K562 (cell line): ENCODE measurements around the gene RAI1. TPM values are rescaled to one million over a fixed set of nuclear protein-coding genes. Genes with fewer than 3 reads are reported as not detected.
A peak's percentile ranks its signal among the peaks of the same experiment; 100 is the strongest.

Experiments used
- ATAC-seq: fragments of 200-7000 bp; cut with Tn5 transposase; 3 replicates; pipeline ENCODE4 v1.9.1; 2020; ENCODE audit warnings: moderate library complexity
- BruUV-seq: library from RNA; stranded (reverse); fragments of 400-500 nt; replicated peaks from 2 replicates; lab custom pipeline; 2021; lab: Mats Ljungman, UMichigan
- CTCF ChIA-PET: fragments of 300-600 bp; formaldehyde crosslinking; extraction: SDS; loops from one replicate; lab custom pipeline; 2021; ENCODE audit warnings: low intra/inter-chr PET ratio; lab: Yijun Ruan, JAX
- POLR2A ChIA-PET: fragments of 300-600, 350-650 bp; sonication (Branson Sonifier 250); formaldehyde crosslinking; extraction: SDS; loops from one replicate; lab custom pipeline; 2021; ENCODE audit warnings: antibody characterized with exemption, inconsistent platforms; lab: Yijun Ruan, JAX
- DNase-seq, 4 experiments: peaks; one replicate each; pipeline versions ENCODE4 v3.0.0 to v3.0.0-alpha.2; 2011 to 2018; ENCODE audit warnings: low spot score in 3 of 4, mixed read lengths in 3 of 4; ENCODE audit errors: extremely low read depth in 1 of 4
- FAIRE-seq: peaks from 2 replicates; lab custom pipeline; 2011; peaks lifted over from hg19 to GRCh38; lab: Jason Lieb, UNC
- H2AFZ ChIP-seq: 2 replicates; pipeline ENCODE4 v1.6.0; 2011; ENCODE audit warnings: low read depth, low read length, control low read depth, inconsistent platforms
- H3K27ac ChIP-seq: fragments of 200-600 bp; 3 replicates; pipeline ENCODE4 v1.8.0; 2011; ENCODE audit warnings: low read depth, mild to moderate bottlenecking, control low read depth, inconsistent platforms, low read length, moderate library complexity, mixed read lengths; ENCODE audit errors: extremely low read depth
- H3K27me3 ChIP-seq, 2 experiments: fragments of 300-600 bp in 1 of 2; 2 replicates in 1 of 2; 3 replicates in 1 of 2; pipeline versions ENCODE4 v1.6.0 to v1.8.0; 2011; ENCODE audit warnings: inconsistent platforms in 2 of 2, low read length in 2 of 2, mild to moderate bottlenecking in 1 of 2, mixed read lengths in 1 of 2, moderate library complexity in 1 of 2; ENCODE audit not compliant: control insufficient read depth in 2 of 2, insufficient read depth in 2 of 2
- H3K36me3 ChIP-seq: fragments of 300-600 bp; 3 replicates; pipeline ENCODE4 v1.8.0; 2011; ENCODE audit warnings: mild to moderate bottlenecking, low read length, inconsistent platforms; ENCODE audit not compliant: control insufficient read depth, insufficient read depth
- H3K4me1 ChIP-seq, 2 experiments: fragments of 200-600 bp in 1 of 2; replicated peaks in 1 of 2; 2 replicates in 1 of 2; 3 replicates in 1 of 2; pipeline versions ENCODE4 v1.5.1 to v1.8.0; 2011; ENCODE audit warnings: inconsistent platforms in 2 of 2, low read length in 2 of 2, mild to moderate bottlenecking in 1 of 2, mixed read lengths in 1 of 2, moderate library complexity in 1 of 2; ENCODE audit not compliant: control insufficient read depth in 2 of 2, insufficient read depth in 2 of 2
- H3K4me2 ChIP-seq: 2 replicates; pipeline ENCODE4 v1.6.1; 2011; ENCODE audit warnings: low read length, control low read depth, inconsistent platforms, mixed read lengths; ENCODE audit not compliant: insufficient read depth
- H3K4me3 ChIP-seq: fragments of 200-600 bp; sonication (generic), shearing (Covaris generic); 2 replicates; pipeline ENCODE4 v1.5.1; 2016; ENCODE audit warnings: control low read depth, inconsistent platforms
- H3K79me2 ChIP-seq: fragments of 200-600 bp; 3 replicates; pipeline ENCODE4 v1.8.0; 2011; ENCODE audit warnings: low read length, inconsistent platforms; ENCODE audit not compliant: control insufficient read depth, insufficient read depth
- H3K9ac ChIP-seq, 2 experiments: 2 replicates each; pipeline versions ENCODE4 v1.6.0 to v1.6.1; 2011; ENCODE audit warnings: low read depth in 2 of 2, low read length in 2 of 2, control low read depth in 1 of 2, inconsistent platforms in 1 of 2, mild to moderate bottlenecking in 1 of 2, mixed read lengths in 1 of 2; ENCODE audit not compliant: insufficient read depth in 1 of 2
- H3K9me1 ChIP-seq: one replicate; pipeline ENCODE4 v1.6.0; 2011; ENCODE audit warnings: inconsistent platforms, mild to moderate bottlenecking, low read length, moderate library complexity; ENCODE audit not compliant: control insufficient read depth, insufficient read depth
- H3K9me3 ChIP-seq: replicated peaks from 2 replicates; pipeline ENCODE4 v1.5.1; 2011; ENCODE audit warnings: low read depth, low read length, inconsistent platforms; ENCODE audit not compliant: control insufficient read depth, insufficient read depth
- H4K20me1 ChIP-seq: replicated peaks from 2 replicates; pipeline ENCODE4 v1.6.1; 2011; ENCODE audit warnings: low read length, inconsistent platforms, mixed read lengths; ENCODE audit not compliant: control insufficient read depth, insufficient read depth
- CREM ChIP-seq: IDR thresholded peaks from 2 replicates; pipeline ENCODE4 v1.6.1; 2014; ENCODE audit warnings: antibody characterized with exemption, low read depth
- CXXC5 ChIP-seq: fragments of 250-450 bp; sonication (Bioruptor Pico); IDR thresholded peaks from 2 replicates; pipeline ENCODE4 v1.8.0; 2022; ENCODE audit warnings: inconsistent platforms, mild to moderate bottlenecking, moderate library complexity
- NFIC ChIP-seq: fragments of 450-650 bp; IDR thresholded peaks from 2 replicates; pipeline ENCODE4 v1.6.1; 2017; ENCODE audit warnings: mild to moderate bottlenecking, inconsistent platforms
- PTBP1 ChIP-seq: fragments of 200-400 bp; formaldehyde crosslinking; IDR thresholded peaks from 2 replicates; pipeline ENCODE4 v1.6.1; 2017; ENCODE audit warnings: low read depth, low read length
- WGBS: fragments of 100-300 bp; shearing (Covaris generic); methylation state at CpG from one replicate; pipeline ENCODE4 v1.1.6; 2016; ENCODE audit warnings: low coverage, mixed read lengths; ENCODE audit not compliant: insufficient coverage; ENCODE audit errors: missing lambda C conversion rate; 5-methylcytosine and 5-hydroxymethylcytosine counted together
- in situ Hi-C: fragments of 300-500 bp; cut with MboI; formaldehyde crosslinking; loops from 4 replicates; pipeline ENCODE4 v1.15.0; 2018; ENCODE audit warnings: inconsistent platforms, mixed read lengths
- intact Hi-C: fragments of 100-400 bp; cut with micrococcal nuclease; formaldehyde crosslinking; loops from 2 replicates; pipeline ENCODE4 v1.14.2; 2022
- polyA plus RNA-seq, 8 experiments: library from polyadenylated mRNA; depleted of rRNA in 4 of 8; stranded (reverse) in 5 of 8; unstranded in 3 of 8; fragments of >200 nt; fragmentation: Nextera tagmentation in 2 of 8; fragmentation: Illumina TruSeq in 1 of 8; extraction: Ambion mirVana in 2 of 8; extraction: Trizol in 1 of 8; gene quantifications; 2 replicates each; pipeline versions ENCODE4 v1.2.1 to v1.2.3, GENCODE V29; 2011 to 2014; ENCODE audit warnings: inconsistent platforms in 1 of 8, missing spikeins in 1 of 8
- total RNA-seq, 7 experiments: library from RNA; depleted of rRNA in 6 of 7; stranded (reverse); fragments of >200 nt in 6 of 7; fragmentation: Illumina TruSeq in 2 of 7; extraction: Trizol in 2 of 7; gene quantifications; 2 replicates each; pipeline versions ENCODE4 v1.2.1 to v1.2.3, GENCODE V29; 2011 to 2021; ENCODE audit warnings: low replicate concordance in 1 of 7

RAI1 gene
- total and polyA plus RNA-seq, 9 of the 15 experiments (the other 6 are each of a cell fraction or from before 2014, with no cell fraction given) = 0.68 to 19.9 (median 5.5) TPM

DNA sequence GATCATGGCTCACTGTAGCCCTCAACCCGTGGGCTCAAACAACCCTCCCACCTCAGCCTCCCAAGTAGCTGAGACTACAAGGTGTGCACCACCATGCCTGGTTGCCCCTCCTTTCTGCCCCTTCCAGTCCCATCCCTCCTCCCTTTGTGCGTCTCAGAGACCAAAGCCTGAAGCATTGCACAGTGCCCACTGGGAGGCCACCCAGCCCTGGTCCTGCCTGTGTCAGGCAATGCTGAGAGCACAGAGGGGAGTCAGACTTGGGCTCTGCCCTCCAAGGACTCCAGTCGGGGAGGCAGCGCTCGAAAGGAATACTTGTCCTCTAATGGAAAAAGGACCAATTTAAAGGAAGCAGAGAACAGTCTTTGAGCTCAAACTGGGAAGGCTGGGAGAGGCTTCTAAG is 20.4 kb downstream of the RAI1 start:
- no peaks in the 10 kb centered on the region; the same call in 2 of the 3 replicates for H3K36me3 ChIP-seq
- TF ChIP-seq PTBP1 (no peak), CREM (no peak)
- peaks cover 71% of the 10 kb centered on the region for H3K79me2 ChIP-seq
- in situ Hi-C loops = no loop called here
- DNase-seq (no peak), FAIRE-seq (no peak), ATAC-seq (no peak)
- peaks cover 11 to 28% of the 10 kb centered on the region in 2 experiments; a peak in 4 of 5 replicates for H3K4me1 ChIP-seq
- POLR2A ChIA-PET = interaction anchor here (0.6 kb wide), 1 partner anchor 9 kb away, joined by 3 read pairs; no protein-coding TSS in a partner anchor
- H3K9me3 ChIP-seq = no peaks in the 10 kb centered on the region
- H3K4me3 ChIP-seq = no peak overlapping the region
- no peak overlapping the region for H3K4me2 ChIP-seq
- H3K27me3 ChIP-seq = no peaks in the 10 kb centered on the region
- BruUV-seq = no TSS peak
- H3K9me1 ChIP-seq = peaks cover 2% of the 10 kb centered on the region
- no peak overlapping the region for H2AFZ ChIP-seq
- intact Hi-C loops = no loop called here
- 90% methylated on average over 4 of the region's 5 CpGs for WGBS
- H4K20me1 ChIP-seq = peaks cover 11% of the 10 kb centered on the region; the same call in 1 of the 2 replicates
- no peak overlapping the region for H3K27ac ChIP-seq
- CTCF ChIA-PET = no interaction called here
- 0 out of 4 replicates have a peak overlapping the region, but pooled peaks of 1 of the 2 experiments have one; percentile 10 for H3K9ac ChIP-seq

DNA sequence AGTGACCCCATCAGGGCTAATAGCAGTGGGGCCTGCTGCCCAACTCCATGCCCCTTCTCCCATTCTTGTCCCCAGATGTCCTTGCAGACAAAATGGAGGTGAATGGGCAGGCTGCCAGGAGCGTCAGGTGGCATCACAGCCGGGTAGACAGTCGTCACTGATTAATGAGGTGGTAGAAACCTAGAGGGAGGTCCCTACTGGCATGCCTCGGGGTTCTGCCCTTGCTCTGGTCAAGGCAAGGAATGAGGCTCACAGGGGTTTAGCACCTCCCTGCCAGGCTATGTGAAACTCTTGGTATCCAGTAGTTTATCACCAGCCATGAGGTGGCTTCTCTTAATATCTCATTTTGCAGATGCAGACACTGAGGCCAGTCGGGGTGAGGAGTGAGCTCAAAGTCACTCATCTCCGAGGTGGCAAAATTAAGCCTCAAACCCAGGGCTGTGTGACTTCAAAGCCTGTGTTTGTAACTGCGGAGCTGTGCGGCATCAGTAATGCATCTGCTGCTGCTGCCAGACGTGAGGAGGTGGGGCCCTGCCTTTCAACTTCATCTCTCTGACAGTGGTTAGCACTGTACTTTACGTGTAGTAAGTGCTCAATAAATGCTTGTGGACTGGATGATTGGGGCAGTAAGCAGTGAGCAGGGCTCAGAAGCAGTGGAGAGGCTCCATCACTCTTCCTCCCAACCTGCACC is 21.3 kb downstream of the RAI1 start:
- no peak for FAIRE-seq
- in situ Hi-C loops = no loop called here
- H3K27ac ChIP-seq = peak overlapping the region; percentile 56; the same call in 2 of the 3 replicates

More for the DNA sequence above, 21.3 kb downstream of the RAI1 start:
- CTCF ChIA-PET = no interaction called here
- TF ChIP-seq NFIC = peak; percentile 39; the same call in 1 of the 2 replicates
- no peak for TF ChIP-seq CXXC5
- H3K4me3 ChIP-seq = no peak overlapping the region
- no TSS peak for BruUV-seq
- no peaks in the 10 kb centered on the region for H3K9me3 ChIP-seq
- peak overlapping the region in 1 of 2 experiments; percentile 61; a peak in 2 of 4 replicates for H3K9ac ChIP-seq
- DNase-seq (no peak), ATAC-seq (peak; percentile 58; the same call in 2 of the 3 replicates)
- H3K79me2 ChIP-seq = peaks cover 62% of the 10 kb centered on the region
- no peaks in the 10 kb centered on the region for H3K27me3 ChIP-seq
- H4K20me1 ChIP-seq = peaks cover 11% of the 10 kb centered on the region; the same call in 1 of the 2 replicates
- H3K36me3 ChIP-seq = no peaks in the 10 kb centered on the region; the same call in 2 of the 3 replicates
- H2AFZ ChIP-seq = no peak overlapping the region
- H3K9me1 ChIP-seq = peaks cover 2% of the 10 kb centered on the region
- peak overlapping the region; percentile 62; the same call in 1 of the 2 replicates for H3K4me2 ChIP-seq
- POLR2A ChIA-PET = interaction anchor here (0.6 kb wide), 1 partner anchor 10 kb away, joined by 3 read pairs; no protein-coding TSS in a partner anchor
- peaks cover 11 to 28% of the 10 kb centered on the region in 2 experiments; a peak in 4 of 5 replicates for H3K4me1 ChIP-seq
- intact Hi-C loops = no loop called here
- WGBS = 52% methylated on average over 9 of the region's 10 CpGs
